Body of pancreas (tissue), 4 donors: ENCODE data around the gene GTF2IRD1. TPM values are rescaled to one million over a fixed set of nuclear protein-coding genes. Genes with fewer than 3 reads are reported as not detected.
"Not testable (repeated sequence)": the region's sequence is repeated elsewhere in the genome, so short reads cannot be mapped to it uniquely, and the experiment has no call there.

Source experiments
- ATAC-seq: fragments of 150-250 bp; one replicate; pipeline ENCODE4 v1.9.1; 2016
- DNase-seq, 4 donors: peaks; one replicate each; pipeline ENCODE4 v3.0.0-alpha.2; 2019
- H3K27ac ChIP-seq, 4 donors: fragments of 200-600 bp; sonication (generic); 1 replicate in 3 of 4; 2 replicates in 1 of 4; pipeline versions ENCODE4 v1.5.1 to v1.6.1; 2016 to 2019; ENCODE audit warnings: mild to moderate bottlenecking in 1 of 4, mixed read lengths in 1 of 4, moderate library complexity in 1 of 4
- H3K27me3 ChIP-seq, 2 donors: fragments of 200-600 bp; sonication (generic); one replicate each; pipeline ENCODE4 v1.6.0; 2016; ENCODE audit warnings: mild to moderate bottlenecking in 1 of 2
- H3K36me3 ChIP-seq, 2 donors: fragments of 200-600 bp; sonication (generic); replicated peaks in 1 of 2; 2 replicates each; pipeline ENCODE4 v1.5.1; 2016; ENCODE audit warnings: low read depth in 2 of 2; ENCODE audit not compliant: insufficient read depth in 1 of 2
- H3K4me1 ChIP-seq: fragments of 200-600 bp; sonication (generic); one replicate; pipeline ENCODE4 v1.6.0; 2016
- H3K4me3 ChIP-seq, 2 donors: fragments of 200-600 bp; sonication (generic); 1 replicate in 1 of 2; 2 replicates in 1 of 2; pipeline ENCODE4 v1.5.1; 2016 to 2019
- H3K9me3 ChIP-seq, 3 donors: fragments of 200-600 bp; sonication (generic); 1 replicate in 2 of 3; 2 replicates in 1 of 3; pipeline ENCODE4 v1.5.1; 2016
- POLR2A ChIP-seq, 3 donors: fragments of 450-650 bp; IDR thresholded peaks; one replicate each; pipeline ENCODE4 v1.6.1; 2016; ENCODE audit warnings: antibody characterized with exemption in 3 of 3, mild to moderate bottlenecking in 2 of 3
- WGBS, 2 donors: methylation state at CpG; one replicate each; pipeline ENCODE4 v1.1.5; 2017; 5-methylcytosine and 5-hydroxymethylcytosine counted together
- intact Hi-C: fragments of 100-400 bp; cut with DNase I; formaldehyde crosslinking; loops from one replicate; pipeline ENCODE4 v1.15.1; 2023
- total RNA-seq, 2 donors: library from RNA; depleted of rRNA; stranded (reverse); fragments of >200 nt; gene quantifications; one replicate each; pipeline ENCODE4 v1.1.0, GENCODE V29; 2016
- TF ChIP-seq, protein P1 (sequence below), 7 experiments: fragments of 450-650 bp in 4 of 7; fragments of 200-600 bp in 3 of 7; sonication (generic) in 3 of 7; IDR thresholded peaks; one replicate each; pipeline ENCODE4 v1.5.1; 2016 to 2019; ENCODE audit warnings: antibody characterized with exemption in 7 of 7

GTF2IRD1 gene
- total RNA-seq, 2 donors from 2014 or later = 9.2 to 11.2 TPM

DNA sequence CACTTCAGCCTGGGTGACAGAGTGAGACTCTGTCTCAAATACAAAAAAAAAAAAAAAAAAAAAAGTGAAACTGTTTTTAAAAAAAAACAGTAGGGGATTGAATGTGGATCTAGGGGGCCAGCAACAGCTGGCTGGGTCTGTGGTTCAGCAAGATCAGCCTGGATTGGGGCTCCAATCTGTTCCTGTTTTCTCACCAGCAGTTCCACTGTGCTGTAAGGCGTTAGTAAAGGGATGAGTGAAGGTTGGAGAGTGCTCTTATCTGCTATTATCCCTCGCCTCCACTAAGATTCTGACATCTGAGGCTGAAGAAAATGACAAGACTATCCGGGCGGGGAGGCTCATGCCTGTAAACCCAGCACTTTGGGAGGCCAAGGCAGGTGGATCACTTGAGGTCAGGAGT is 41.6 kb upstream of the GTF2IRD1 start:
- WGBS, 2 donors = 29 to 46% methylated on average over 4 of the region's 4 CpGs
- Histone ChIP-seq H3K27me3 (no peaks in the 10 kb centered on the region), H3K27ac (no peak overlapping the region), H3K36me3 (no peaks in the 10 kb centered on the region), H3K9me3 (no peaks in the 10 kb centered on the region), H3K4me1 (no peaks in the 10 kb centered on the region), H3K4me3 (no peak overlapping the region)
- intact Hi-C loops = loop anchor here (5.0 to 10.0 kb wide), 2 partner anchors 135 to 633 kb away; no protein-coding TSS in a partner anchor
- TF ChIP-seq, protein P1, sequence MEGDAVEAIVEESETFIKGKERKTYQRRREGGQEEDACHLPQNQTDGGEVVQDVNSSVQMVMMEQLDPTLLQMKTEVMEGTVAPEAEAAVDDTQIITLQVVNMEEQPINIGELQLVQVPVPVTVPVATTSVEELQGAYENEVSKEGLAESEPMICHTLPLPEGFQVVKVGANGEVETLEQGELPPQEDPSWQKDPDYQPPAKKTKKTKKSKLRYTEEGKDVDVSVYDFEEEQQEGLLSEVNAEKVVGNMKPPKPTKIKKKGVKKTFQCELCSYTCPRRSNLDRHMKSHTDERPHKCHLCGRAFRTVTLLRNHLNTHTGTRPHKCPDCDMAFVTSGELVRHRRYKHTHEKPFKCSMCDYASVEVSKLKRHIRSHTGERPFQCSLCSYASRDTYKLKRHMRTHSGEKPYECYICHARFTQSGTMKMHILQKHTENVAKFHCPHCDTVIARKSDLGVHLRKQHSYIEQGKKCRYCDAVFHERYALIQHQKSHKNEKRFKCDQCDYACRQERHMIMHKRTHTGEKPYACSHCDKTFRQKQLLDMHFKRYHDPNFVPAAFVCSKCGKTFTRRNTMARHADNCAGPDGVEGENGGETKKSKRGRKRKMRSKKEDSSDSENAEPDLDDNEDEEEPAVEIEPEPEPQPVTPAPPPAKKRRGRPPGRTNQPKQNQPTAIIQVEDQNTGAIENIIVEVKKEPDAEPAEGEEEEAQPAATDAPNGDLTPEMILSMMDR (IDR thresholded peaks at IDR 0.05) = no peak
- no peak for ATAC-seq
- no peak for DNase-seq

GRCh38 chr7:74412603-74413002 is 41.1 kb upstream of the GTF2IRD1 start:
- TF ChIP-seq POLR2A (IDR thresholded peaks at IDR 0.05) = no peak
- TF ChIP-seq, protein P1 (IDR thresholded peaks at IDR 0.05) = no peak
- DNase-seq (no peak), ATAC-seq (no peak)
- Histone ChIP-seq H3K27me3 (no peaks in the 10 kb centered on the region), H3K4me1 (peaks cover 4% of the 10 kb centered on the region), H3K36me3 (no peaks in the 10 kb centered on the region), H3K9me3 (no peaks in the 10 kb centered on the region), H3K27ac (no peak overlapping the region), H3K4me3 (no peak overlapping the region)
- intact Hi-C loops = loop anchor here (5.0 to 10.0 kb wide), 2 partner anchors 135 to 632 kb away; no protein-coding TSS in a partner anchor
- WGBS, 2 donors = 84 to 89% methylated on average over 3 of the region's 3 CpGs

DNA sequence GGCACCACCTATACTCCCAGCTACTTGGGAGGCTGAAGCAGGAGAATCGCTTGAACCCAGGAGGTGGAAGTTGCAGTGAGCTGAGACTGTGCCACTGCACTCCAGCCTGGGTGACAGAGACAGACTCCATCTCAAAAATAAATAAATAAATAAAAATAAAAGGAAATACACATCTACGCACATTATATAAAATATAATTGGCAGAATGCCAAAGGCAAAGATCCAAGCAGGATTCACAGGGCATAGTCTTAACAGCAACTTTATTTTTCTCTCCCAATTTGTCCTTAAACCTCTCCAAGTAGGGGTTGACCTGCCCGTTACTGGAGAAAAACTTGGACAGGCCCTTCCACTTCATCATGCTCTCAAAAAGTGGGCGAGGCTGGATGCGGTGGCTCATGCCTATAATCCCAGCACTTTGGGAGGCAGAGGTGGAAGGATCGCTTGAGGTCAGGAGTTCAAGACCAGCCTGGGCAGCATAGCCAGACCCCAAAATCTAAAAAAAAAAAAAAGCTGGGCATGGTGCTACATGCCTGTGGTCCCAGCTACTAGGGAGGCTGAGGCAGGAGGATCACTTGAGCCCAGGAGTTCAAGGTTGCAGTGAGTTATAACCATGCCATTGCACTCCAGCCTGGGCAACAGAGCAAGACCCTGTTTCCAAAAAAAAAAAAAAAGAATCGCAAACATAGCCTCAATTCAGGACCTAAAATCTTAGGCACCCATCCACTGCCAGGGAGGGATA is 38.9 kb upstream of the GTF2IRD1 start:
- not testable (repeated sequence) for H3K27ac ChIP-seq, H3K9me3 ChIP-seq, H3K27me3 ChIP-seq, ATAC-seq, H3K36me3 ChIP-seq, DNase-seq, H3K4me3 ChIP-seq, H3K4me1 ChIP-seq
- WGBS, 2 donors = 72% methylated on average over 7 of the region's 7 CpGs; no CpG with 5 or more reads in 1 of the 2 donors
- intact Hi-C loops = loop anchor here (5.0 to 10.0 kb wide), 2 partner anchors 133 to 630 kb away; no protein-coding TSS in a partner anchor

DNA sequence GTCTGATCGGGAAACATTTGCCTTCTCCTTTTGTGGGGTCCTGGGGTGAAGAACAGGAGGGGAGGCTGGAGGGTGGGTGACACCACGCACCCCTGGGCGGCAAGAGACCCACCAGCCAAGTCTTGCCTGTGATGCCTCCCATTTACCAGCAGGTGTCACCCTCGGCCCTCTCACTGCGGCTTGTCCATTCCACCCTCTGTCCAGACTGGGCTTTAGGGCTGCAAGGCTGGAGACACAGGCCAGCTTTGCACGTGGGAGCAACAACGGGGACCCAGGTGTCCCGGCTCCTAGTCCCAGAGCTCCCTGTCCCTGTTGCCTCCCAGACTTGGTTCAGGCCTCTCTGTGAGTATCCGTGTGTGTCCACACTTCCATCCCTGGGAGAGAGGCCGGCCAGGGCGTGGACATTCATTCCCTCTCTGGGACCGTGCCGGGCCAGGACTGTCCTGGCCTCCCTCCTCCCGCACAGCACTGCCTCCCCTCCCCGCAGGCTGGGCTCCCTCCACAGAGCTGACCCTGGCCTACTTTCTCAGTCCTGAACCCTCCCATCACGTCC is 36.2 kb upstream of the GTF2IRD1 start:
- ATAC-seq = peak; percentile 92
- intact Hi-C loops = loop anchor here (10.0 kb wide), 1 partner anchor 627 kb away; no protein-coding TSS in a partner anchor
- no peak overlapping the region for H3K27ac ChIP-seq

DNA sequence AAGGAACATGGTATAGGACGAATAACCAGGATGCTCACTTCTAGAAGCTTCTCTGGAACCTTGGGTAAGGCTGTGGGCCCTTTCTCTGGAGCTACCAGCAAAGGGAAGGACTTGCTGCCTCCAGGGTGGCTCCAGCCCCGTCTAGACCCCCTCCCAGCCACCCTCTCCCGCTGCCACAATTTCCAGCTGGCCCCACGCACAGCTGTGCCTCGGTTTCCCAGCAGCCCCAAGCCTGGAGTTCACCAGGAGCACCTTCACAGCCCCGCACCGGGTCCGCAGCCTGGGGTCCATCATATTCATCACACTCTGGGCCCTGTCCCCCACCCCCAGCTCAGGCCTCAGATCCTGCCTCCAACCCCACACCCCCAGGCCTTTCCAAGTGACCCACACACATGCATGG is 35.6 kb upstream of the GTF2IRD1 start:
- peaks cover 7% of the 10 kb centered on the region for H3K4me1 ChIP-seq
- TF ChIP-seq, protein P1 (IDR thresholded peaks at IDR 0.05) = no peak
- no peak for TF ChIP-seq POLR2A (IDR thresholded peaks at IDR 0.05)
- ATAC-seq = no peak
- no peak overlapping the region for H3K4me3 ChIP-seq
- H3K9me3 ChIP-seq = no peaks in the 10 kb centered on the region
- H3K27me3 ChIP-seq = no peaks in the 10 kb centered on the region
- no peak for DNase-seq
- H3K36me3 ChIP-seq = no peaks in the 10 kb centered on the region
- 67 to 81% methylated on average over 8 of the region's 8 CpGs for WGBS, 2 donors
- no peak overlapping the region for H3K27ac ChIP-seq
- intact Hi-C loops = loop anchor here (10.0 kb wide), 1 partner anchor 627 kb away; no protein-coding TSS in a partner anchor

More for the DNA sequence above, 36.2 kb upstream of the GTF2IRD1 start:
- peaks cover 7% of the 10 kb centered on the region for H3K4me1 ChIP-seq
- TF ChIP-seq, protein P1 (IDR thresholded peaks at IDR 0.05) = peak; percentile 85 to 98 (median 93)
- no peak for TF ChIP-seq POLR2A (IDR thresholded peaks at IDR 0.05)
- H3K27me3 ChIP-seq = no peaks in the 10 kb centered on the region
- DNase-seq = peak; percentile 66 to 71 (median 68)
- 20 to 25% methylated on average over 5 to 16 of the region's 16 CpGs for WGBS, 2 donors
- no peaks in the 10 kb centered on the region for H3K36me3 ChIP-seq
- no peaks in the 10 kb centered on the region for H3K9me3 ChIP-seq
- H3K4me3 ChIP-seq = no peak overlapping the region
